HL-60/S4 treated with retinoic acid at 250 ng/mL for 4 days and 3 days (cell line): Measurements from ENCODE around the gene SYNM.

Experiments used
- in situ Hi-C: fragments of 300-500 bp; cut with MboI; formaldehyde crosslinking; loops from 2 replicates; pipeline ENCODE4 v1.7.0; 2022; ENCODE audit warnings: low sequenced_read_pairs

The SYNM gene

DNA sequence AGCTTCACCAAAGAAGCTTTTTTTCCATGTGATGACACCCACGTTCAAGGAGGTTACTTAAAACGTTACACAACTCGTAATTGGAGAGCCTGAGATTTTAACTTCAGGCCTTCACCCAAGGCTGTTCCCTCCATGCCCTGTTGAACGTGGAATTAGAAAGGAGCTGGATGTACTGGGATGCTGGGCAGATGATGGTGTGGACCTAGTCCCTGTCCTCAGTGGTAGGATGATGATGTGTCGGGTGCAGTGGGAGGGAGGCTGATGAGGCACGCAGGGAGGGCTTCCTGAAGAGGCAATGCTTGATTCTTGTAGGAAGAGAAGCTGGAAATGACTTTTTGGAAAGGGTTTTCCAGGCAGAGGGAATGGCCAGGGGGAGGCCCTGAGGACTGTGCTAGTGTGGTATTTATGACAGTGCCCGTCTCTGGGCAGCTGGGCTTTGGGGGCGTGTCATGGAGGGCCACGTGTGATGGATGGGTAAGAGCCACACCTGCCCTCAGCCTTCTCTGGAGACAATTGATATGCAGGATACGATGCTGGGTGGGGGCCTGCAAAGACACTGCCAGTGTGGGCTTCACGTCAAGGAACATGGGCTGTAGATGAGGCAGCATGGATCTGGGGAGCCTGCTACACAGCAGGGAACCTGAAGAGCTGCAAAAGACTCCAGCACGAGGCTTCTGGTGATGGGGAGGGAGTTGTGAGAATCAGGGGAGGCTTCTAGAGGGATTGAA, 15.3 kb downstream of the SYNM start:
- in situ Hi-C loops = no loop called here

DNA sequence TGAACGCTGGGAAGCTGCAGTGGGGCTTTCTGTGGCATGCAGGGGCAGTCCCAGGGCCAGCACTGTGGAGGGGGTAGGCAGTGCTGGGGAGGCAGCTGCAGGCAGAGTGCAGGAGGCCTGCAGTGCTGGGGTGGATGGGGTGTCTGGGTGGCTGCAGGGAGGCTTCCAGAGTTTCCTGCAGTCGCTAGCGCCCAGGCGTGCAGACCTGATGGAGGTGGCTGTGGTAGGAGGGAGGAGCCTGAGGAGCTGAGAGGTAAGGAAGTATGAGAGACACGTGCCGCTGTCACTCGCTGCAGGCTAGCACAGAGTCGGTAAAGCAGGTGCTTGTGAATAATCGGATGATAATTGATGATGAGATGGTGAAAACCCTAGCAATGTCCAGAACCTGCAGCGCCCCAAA, 16.3 kb downstream of the SYNM start:
- in situ Hi-C loops = no loop called here

DNA sequence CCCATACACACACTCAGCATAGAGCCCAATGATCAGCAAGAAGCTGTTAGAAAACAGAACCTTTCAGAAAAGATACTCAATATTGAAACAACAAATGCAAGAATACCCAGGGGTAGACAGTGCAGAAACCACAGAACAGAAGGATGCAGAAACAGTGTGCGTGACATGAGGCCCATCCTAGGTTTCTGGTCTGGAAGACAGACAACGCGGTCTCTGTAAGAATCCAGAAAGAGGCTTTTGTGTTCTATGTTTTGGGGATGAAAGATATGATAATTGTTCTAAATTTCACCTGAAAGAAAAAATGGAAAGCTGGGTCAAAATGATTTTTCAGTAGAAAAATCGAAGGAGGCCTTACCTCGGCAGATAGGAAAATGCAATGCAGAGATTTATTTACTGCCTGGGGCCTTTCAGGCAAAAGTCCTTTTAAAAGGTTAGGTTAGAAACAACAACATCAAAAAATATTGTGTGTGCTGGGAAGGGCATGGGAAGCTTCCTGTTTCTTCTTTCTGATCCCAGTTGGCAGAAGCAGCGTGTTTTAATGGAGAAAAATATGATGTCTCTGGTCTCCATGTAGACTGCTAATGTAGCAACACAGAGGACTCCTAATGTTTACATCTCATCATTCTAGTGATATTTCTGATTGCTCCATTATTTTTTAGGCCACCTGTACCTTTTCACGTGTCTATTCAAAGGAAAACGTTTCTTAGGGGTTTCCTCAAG, 17.0 kb downstream of the SYNM start:
- in situ Hi-C loops = no loop called here

DNA sequence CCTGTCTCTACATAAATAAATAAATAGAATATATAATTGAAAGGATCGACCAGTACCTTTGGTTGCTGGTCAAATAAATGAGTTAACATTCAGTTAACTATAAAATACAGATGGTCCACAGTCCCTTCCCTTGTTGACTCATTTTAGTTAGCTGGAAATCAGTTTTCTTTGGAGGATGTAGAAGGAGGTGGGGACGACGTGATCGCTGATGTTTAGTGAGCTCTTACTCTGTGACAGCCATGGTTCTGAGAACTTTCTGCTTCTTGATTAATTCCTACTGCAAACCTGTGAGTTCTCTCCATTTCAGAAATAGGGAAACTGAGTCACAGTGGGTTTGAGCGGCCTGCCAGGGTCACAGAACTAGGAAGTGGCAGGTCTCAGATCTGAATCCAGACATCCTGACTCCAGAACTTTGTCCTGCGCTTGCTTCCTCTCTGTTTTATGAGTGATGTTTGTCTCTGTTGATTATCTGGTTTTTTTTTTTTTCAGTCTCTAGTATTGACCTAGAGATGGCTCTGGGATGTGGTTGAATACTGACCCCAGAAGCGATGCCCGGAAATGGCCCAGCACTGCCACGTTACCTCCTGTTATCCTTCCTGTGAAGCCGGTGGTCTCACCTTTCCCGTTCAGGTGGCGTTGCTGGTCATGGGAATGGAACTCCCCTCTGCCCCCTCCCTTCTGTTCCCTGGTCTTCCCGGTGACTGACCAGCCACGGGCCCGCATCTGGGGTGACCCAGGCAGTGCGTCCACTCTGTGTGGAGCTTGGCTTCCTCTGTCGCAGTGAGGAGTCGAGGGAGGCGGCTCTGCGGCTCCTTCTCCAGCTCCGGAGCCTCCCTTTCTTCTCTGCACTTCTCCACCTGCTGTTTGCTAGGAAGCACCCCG, 18.2 kb downstream of the SYNM start:
- in situ Hi-C loops = no loop called here

DNA sequence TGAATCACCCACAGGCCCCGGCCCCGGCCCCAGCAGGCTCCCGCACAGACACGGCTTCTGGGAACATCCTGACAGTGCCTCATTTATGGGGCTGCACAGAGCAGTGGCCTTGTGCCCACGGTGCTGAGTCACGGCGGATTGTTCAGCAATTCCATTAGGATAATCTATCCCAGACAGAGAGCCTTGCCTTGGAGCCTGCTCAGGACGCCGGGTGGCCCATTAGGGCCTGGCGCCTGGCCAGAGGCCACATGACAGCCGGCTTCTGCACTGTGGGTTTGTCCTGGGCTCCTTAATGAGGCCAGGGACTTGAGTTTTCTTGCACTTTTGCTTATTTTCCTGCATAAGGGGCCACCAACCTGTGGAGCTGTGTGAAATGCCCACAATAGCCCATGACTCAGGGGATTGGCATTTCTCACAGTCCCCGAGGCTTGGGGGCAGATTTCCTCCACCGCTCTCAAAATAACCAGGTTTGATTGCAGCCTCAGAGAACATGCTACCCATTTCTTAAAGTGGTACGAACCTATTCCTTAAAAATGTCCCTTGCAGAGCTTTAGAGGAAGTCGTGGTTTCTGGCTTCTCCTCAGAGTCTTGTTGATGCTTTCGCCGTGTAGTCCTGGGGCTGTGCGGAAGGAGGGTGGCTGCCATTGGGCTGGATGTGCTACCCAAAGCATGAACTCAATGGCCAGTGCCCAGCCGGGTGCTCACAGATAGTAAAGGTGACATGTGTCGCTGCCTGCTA, 19.0 kb downstream of the SYNM start:
- in situ Hi-C loops = no loop called here

DNA sequence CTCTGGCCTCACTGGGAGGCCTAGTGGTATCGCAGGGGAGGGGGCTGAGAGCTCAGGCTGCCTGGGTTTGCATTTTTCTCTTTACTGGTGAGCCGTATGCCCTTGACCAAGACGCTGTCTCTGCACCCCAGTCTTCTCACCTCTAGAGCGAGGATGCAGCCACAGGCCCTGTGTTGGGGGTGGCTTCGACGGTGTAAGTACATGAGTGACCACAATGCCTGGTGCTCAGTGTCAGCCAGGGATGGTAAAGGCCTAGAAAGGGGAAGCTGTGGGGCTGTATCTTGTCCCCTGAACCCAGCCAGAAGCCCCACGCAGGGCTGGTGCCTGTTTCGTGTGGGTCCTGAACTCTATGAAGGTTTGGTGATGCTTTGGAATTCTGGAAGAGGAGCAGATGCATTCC, 19.8 kb downstream of the SYNM start:
- in situ Hi-C loops = no loop called here

DNA sequence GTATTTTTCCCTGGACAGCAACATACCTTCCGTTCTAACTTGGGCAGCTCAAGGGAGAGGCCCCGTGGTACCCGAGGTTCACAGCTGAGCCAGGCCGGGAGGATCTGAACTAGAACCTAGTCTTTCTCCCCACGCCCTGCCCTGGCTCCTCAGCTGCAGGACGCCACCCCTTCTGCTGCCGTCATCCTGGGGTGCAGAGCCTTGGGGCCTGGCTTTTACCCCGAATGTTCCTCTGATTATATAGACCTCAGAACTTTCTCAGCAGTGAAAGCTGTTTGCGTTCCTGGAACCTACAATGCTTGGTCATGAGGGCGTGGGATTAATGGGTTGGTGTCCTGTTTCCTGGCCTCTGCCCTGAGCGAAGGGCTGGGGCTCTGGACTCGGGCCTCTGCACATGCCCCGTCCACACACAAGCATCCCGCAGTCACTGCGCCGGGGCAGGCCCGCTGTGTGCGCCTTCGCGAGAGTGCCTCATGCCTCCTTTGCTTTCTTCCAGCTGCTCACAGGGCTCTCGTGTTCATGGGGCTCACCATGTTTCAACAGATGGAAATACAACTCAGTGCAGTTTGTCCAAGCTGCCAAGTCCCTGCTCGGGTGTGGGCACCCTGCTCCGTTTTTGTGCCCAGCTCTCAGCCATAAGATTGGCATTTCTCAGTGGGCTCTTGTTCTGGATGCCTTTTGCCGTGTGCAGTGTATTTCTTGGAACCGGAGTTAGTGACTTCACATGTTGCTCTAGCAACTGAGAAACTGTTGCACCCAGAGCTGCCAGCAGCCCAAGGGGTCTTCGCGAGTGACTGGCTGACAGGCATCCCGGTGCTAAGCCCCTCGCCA, 20.4 kb downstream of the SYNM start:
- in situ Hi-C loops = no loop called here

DNA sequence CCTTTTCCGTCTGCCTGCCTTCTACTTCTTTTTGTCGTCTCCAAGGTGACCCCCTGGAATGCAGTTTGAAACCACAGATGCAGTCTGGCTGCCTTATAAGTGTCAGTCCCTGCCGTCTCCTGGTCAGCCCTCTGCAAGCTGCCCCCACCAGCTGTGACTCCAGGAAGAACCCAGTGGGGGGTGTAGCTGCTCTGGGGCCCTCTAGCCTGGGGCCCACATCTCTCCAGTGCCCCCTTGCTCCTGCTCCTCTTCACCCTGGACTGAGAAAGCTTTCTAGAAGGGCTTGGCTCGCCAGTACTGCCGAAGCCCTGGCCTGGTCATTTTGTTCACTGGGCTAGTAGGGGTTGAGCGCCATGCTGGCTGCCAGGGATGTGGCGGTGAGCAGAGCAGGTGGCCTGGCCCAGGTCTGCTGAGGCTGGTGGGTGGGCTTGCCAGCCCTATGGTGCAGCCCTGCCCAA, 21.3 kb downstream of the SYNM start:
- in situ Hi-C loops = no loop called here

DNA sequence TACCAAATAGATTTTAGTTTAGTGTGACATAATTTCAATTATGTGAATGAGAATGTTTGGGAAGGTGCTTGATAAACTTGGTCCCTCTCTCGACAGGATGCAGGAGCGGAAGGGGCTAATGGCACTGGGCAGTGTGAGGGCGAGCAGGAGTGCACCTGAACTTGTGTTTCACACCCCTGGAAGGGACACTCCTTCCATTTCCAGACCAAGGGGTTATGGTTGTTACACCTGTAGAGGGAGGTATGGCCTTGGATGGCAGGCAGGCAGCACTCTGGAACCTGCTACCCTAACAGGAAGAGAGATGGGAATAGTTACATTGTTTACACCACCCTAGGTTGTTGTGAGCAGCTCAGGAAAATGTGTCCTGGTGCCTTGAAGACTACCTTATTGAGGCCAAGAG, 22.1 kb downstream of the SYNM start:
- in situ Hi-C loops = no loop called here

DNA sequence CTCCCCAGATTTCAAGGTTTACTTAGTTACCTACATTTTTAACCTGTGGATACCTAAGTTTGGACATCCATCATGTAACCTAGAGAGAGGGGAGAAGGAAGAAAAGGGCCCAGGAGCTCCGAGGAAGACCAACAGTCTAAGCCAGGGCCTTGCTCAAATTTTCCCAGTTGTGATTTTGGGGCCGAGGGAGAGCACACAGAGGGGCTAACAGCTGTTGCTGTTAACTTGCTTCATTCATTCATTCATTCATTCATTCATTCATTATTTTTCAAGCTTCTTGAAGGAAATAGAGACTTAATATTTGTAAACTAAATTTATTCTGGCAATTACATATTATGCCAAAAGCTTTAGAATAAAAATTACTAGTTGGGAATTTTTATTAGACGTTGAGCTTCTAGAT, 22.9 kb downstream of the SYNM start:
- in situ Hi-C loops = no loop called here

DNA sequence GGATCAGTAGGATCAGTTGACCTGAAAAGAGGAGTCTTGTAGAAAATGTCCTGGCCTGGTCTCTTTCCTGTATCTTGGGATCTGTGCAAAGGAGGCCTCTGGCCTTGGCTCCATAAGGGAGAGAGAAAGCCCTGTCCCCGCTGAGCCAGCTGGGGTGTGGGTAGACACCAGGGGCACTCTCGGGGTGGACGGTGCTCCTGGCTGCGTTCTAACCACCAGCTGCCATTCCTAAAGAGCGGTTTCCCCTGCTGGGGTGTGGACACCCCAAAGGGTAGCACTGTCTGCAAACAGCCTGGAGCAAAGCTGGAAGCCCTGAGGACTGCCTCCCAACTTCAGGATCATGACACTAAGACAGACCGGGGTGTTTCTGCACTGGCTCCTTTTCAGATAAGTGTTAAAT, 23.5 kb downstream of the SYNM start:
- in situ Hi-C loops = no loop called here

DNA sequence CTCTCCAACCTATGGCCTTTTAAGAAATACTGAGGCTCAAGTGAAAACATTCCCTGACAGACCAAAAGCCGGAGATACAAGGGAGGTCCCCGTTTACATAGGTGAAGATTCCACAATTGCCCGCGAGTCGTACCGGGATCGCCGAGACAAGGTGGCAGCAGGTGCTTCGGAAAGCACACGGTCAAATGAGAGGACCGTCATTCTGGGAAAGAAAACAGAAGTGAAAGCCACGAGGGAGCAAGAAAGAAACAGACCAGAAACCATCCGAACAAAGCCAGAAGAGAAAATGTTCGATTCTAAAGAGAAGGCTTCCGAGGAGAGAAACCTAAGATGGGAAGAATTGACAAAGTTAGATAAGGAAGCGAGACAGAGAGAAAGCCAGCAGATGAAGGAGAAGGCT, 24.8 kb downstream of the SYNM start:
- in situ Hi-C loops = no loop called here

DNA sequence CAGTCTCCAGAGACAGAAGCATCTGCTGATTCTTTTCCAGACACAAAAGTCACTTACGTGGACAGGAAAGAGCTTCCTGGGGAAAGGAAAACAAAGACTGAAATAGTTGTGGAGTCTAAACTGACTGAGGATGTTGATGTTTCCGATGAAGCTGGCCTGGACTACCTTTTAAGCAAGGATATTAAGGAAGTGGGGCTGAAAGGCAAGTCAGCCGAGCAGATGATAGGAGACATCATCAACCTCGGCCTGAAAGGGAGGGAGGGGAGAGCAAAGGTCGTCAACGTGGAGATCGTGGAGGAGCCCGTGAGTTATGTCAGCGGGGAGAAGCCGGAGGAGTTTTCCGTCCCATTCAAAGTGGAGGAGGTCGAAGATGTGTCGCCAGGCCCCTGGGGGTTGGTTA, 25.4 kb downstream of the SYNM start:
- in situ Hi-C loops = no loop called here

DNA sequence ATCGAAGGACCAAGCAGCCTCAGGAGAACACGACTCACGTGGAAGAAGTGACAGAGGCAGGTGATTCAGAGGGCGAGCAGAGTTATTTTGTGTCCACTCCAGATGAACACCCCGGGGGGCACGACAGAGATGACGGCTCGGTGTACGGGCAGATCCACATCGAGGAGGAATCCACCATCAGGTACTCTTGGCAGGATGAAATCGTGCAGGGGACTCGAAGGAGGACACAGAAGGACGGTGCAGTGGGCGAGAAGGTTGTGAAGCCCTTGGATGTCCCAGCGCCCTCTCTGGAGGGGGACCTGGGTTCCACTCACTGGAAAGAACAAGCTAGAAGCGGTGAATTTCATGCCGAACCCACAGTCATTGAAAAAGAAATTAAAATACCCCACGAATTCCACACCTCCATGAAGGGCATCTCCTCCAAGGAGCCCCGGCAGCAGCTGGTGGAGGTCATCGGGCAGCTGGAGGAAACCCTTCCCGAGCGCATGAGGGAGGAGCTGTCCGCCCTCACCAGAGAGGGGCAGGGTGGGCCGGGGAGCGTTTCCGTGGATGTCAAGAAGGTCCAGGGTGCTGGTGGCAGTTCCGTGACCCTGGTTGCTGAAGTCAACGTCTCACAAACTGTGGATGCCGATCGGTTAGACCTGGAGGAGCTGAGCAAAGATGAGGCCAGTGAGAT, 26.0 kb downstream of the SYNM start:
- in situ Hi-C loops = no loop called here

DNA sequence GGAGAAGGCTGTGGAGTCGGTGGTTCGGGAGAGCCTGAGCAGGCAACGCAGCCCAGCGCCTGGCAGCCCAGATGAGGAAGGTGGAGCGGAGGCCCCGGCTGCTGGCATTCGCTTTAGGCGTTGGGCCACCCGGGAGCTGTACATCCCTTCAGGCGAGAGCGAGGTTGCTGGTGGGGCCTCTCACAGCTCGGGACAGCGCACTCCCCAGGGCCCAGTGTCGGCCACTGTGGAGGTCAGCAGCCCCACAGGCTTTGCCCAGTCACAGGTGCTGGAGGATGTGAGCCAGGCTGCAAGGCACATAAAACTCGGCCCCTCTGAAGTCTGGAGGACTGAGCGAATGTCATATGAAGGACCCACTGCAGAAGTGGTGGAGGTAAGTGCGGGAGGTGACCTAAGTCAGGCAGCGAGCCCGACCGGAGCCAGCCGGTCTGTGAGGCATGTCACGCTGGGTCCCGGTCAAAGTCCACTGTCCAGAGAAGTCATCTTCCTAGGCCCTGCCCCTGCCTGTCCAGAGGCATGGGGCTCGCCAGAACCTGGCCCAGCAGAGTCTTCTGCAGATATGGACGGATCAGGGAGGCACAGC, 26.7 kb downstream of the SYNM start:
- in situ Hi-C loops = no loop called here

DNA sequence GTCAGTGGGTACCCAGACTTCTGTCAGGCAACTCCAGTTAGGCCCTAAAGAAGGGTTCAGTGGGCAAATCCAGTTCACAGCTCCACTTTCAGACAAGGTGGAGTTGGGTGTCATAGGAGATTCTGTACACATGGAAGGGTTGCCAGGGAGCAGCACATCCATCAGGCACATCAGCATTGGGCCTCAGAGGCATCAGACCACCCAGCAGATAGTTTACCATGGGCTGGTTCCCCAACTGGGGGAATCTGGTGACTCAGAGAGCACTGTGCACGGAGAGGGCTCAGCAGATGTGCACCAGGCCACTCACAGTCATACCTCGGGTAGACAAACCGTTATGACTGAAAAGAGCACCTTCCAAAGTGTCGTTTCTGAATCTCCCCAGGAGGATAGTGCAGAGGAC, 27.2 kb downstream of the SYNM start:
- in situ Hi-C loops = no loop called here

DNA sequence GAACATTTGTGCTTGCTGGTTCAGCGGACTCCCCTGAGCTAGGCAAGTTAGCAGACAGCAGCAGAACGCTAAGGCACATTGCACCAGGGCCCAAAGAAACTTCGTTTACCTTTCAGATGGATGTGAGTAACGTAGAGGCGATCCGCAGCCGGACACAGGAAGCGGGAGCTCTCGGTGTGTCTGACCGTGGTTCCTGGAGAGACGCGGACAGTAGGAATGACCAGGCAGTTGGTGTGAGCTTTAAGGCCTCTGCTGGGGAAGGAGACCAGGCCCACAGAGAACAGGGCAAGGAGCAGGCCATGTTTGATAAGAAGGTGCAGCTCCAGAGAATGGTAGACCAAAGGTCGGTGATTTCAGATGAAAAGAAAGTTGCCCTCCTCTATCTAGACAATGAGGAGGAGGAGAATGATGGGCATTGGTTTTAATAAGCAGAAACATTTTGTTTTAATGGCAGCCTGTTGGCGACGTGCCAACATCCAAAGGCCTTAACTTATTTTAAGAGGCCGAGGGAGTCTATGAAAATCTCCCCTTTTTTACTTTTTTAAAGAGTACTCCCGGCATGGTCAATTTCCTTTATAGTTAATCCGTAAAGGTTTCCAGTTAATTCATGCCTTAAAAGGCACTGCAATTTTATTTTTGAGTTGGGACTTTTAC, 27.9 kb downstream of the SYNM start:
- in situ Hi-C loops = no loop called here

DNA sequence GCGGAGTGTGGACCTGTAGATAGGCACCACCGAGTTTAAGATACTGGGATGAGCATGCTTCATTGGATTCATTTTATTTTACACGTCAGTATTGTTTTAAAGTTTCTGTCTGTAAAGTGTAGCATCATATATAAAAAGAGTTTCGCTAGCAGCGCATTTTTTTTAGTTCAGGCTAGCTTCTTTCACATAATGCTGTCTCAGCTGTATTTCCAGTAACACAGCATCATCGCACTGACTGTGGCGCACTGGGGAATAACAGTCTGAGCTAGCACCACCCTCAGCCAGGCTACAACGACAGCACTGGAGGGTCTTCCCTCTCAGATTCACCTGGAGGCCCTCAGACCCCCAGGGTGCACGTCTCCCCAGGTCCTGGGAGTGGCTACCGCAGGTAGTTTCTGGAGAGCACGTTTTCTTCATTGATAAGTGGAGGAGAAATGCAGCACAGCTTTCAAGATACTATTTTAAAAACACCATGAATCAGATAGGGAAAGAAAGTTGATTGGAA, 29.5 kb downstream of the SYNM start:
- in situ Hi-C loops = no loop called here
